Smooth muscle cell (in vitro differentiated cells): ENCODE results near the gene BMPER. TPM values are rescaled to one million over a fixed set of nuclear protein-coding genes. Genes with fewer than 3 reads are reported as not detected.

Experiments
- DNase-seq: peaks from one replicate; lab custom pipeline; 2025; ENCODE audit not compliant: unreplicated experiment; lab: John Stamatoyannopoulos, UW
- H2AFZ ChIP-seq: fragments of 200-600 bp; sonication (generic); 2 replicates; pipeline ENCODE4 v1.6.0; 2016; ENCODE audit warnings: antibody characterized with exemption, low read depth, mild to moderate bottlenecking
- H3F3A ChIP-seq: fragments of 200-600 bp; sonication (generic); 2 replicates; pipeline ENCODE4 v1.6.0; 2017; ENCODE audit warnings: antibody characterized with exemption, low read depth
- H3K27ac ChIP-seq: fragments of 200-600 bp; sonication (generic); 2 replicates; pipeline ENCODE4 v1.5.1; 2016; ENCODE audit warnings: low read depth, mild to moderate bottlenecking
- H3K27me3 ChIP-seq: fragments of 200-600 bp; sonication (generic); 2 replicates; pipeline ENCODE4 v1.6.1; 2016; ENCODE audit warnings: low read depth, mild to moderate bottlenecking
- H3K36me3 ChIP-seq: fragments of 200-600 bp; sonication (generic); 2 replicates; pipeline ENCODE4 v1.5.1; 2016; ENCODE audit warnings: low read depth
- H3K4me1 ChIP-seq: fragments of 200-600 bp; sonication (generic); 2 replicates; pipeline ENCODE4 v1.5.1; 2016; ENCODE audit warnings: low read depth
- H3K4me2 ChIP-seq: fragments of 200-600 bp; sonication (generic); 2 replicates; pipeline ENCODE4 v1.6.0; 2016; ENCODE audit warnings: mild to moderate bottlenecking
- H3K4me3 ChIP-seq: fragments of 200-600 bp; sonication (generic); 2 replicates; pipeline ENCODE4 v1.5.1; 2016; ENCODE audit warnings: mild to moderate bottlenecking
- H3K79me2 ChIP-seq: fragments of 200-600 bp; sonication (generic); 2 replicates; pipeline ENCODE4 v1.6.0; 2016; ENCODE audit warnings: low read depth, mild to moderate bottlenecking
- H3K9ac ChIP-seq: fragments of 200-600 bp; sonication (generic); 2 replicates; pipeline ENCODE4 v1.6.0; 2016; ENCODE audit warnings: low read depth
- H3K9me3 ChIP-seq: fragments of 200-600 bp; sonication (generic); replicated peaks from 2 replicates; pipeline ENCODE4 v1.5.1; 2016; ENCODE audit warnings: low read depth
- H4K20me1 ChIP-seq: fragments of 200-600 bp; sonication (generic); 2 replicates; pipeline ENCODE4 v1.6.0; 2016; ENCODE audit warnings: low read depth
- WGBS: methylation state at CpG from one replicate; pipeline ENCODE4 v1.1.7; 2016; ENCODE audit warnings: low lambda C conversion rate; 5-methylcytosine and 5-hydroxymethylcytosine counted together
- polyA plus RNA-seq: library from polyadenylated mRNA; unstranded; fragments of >200 nt; fragmentation: Nextera tagmentation; extraction: Ambion mirVana; gene quantifications from 2 replicates; pipeline ENCODE4 v1.2.1, GENCODE V29; 2016
- total RNA-seq: library from RNA; depleted of rRNA; stranded (reverse); fragments of >200 nt; gene quantifications from 2 replicates; pipeline ENCODE4 v1.2.3, GENCODE V29; 2014
- TF ChIP-seq, protein P1 (sequence below): fragments of 200-600 bp; sonication (generic); IDR thresholded peaks from 2 replicates; pipeline ENCODE4 v1.5.1; 2017; ENCODE audit warnings: borderline replicate concordance, mild to moderate bottlenecking, antibody characterized with exemption; ENCODE audit not compliant: insufficient read depth, poor library complexity, severe bottlenecking

The BMPER gene
- total and polyA plus RNA-seq, 2 experiments from 2014 or later = 3.0 to 21.9 TPM

DNA sequence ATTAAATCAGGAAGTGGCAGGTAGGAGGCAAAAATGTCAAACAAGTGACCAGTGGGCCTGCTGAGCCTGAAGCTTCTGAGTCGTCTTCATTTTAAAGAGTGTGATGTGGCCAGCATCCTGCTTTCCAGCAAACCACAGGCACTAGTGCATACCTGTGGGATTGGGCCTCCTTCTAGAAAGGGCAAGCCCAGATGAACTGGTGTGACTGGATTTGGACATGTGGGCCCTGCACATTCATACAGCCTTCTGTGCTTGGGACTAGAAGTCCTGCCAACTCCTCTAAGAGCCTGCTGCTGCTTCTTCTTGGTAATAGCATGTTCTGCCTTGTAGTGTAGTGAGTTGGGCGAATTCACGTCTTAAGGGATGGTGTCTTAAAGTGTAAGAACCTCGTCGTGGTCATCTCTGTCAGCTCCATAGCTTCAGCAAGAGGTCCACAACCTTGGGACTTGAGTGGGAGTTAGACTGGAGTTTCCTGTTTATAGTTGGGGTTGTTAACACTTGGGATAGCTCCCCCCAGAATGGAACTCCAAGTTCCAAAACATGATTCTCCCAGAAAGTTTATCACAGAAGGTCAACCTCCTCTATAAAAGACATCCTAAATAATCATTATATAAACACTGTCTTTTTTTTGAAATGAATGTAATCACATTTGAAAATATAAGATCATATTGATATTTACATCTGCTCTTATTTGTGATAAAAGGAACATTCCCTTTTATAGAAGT lies 11.2 kb downstream of the BMPER start:
- Histone ChIP-seq H3K4me3 (no peak overlapping the region), H3F3A (no peaks in the 10 kb centered on the region), H3K9ac (no peak overlapping the region), H2AFZ (no peak overlapping the region), H3K79me2 (no peaks in the 10 kb centered on the region), H3K27ac (no peak overlapping the region), H3K9me3 (no peaks in the 10 kb centered on the region), H3K4me1 (no peaks in the 10 kb centered on the region), H3K27me3 (no peaks in the 10 kb centered on the region), H3K4me2 (no peak overlapping the region), H3K36me3 (no peaks in the 10 kb centered on the region), H4K20me1 (no peaks in the 10 kb centered on the region)
- WGBS = 84% methylated on average over 5 of the region's 5 CpGs
- TF ChIP-seq, protein P1, sequence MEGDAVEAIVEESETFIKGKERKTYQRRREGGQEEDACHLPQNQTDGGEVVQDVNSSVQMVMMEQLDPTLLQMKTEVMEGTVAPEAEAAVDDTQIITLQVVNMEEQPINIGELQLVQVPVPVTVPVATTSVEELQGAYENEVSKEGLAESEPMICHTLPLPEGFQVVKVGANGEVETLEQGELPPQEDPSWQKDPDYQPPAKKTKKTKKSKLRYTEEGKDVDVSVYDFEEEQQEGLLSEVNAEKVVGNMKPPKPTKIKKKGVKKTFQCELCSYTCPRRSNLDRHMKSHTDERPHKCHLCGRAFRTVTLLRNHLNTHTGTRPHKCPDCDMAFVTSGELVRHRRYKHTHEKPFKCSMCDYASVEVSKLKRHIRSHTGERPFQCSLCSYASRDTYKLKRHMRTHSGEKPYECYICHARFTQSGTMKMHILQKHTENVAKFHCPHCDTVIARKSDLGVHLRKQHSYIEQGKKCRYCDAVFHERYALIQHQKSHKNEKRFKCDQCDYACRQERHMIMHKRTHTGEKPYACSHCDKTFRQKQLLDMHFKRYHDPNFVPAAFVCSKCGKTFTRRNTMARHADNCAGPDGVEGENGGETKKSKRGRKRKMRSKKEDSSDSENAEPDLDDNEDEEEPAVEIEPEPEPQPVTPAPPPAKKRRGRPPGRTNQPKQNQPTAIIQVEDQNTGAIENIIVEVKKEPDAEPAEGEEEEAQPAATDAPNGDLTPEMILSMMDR = no peak
- DNase-seq = no peak

DNA sequence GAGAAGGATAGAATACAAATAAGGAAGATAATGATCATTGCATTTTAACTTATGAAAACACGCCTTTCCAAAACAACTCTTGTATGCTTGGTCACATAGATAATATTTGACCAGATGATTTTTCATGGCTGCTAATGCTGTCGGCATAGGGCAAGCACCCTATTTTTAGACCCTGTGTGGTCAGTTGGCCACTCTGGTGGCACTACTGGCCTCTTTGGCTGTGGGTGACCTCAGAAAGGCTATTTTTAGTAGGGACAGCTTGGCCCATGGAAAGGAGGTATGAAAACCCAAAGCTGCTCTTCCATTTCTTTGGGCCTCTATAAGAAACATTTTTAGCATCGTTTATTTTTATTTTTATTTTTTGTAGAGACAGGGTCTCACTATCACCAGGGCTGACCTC lies 12.3 kb downstream of the BMPER start:
- Histone ChIP-seq H3K36me3 (no peaks in the 10 kb centered on the region), H3K4me2 (no peak overlapping the region), H3K27ac (no peak overlapping the region), H3F3A (no peaks in the 10 kb centered on the region), H4K20me1 (no peaks in the 10 kb centered on the region), H2AFZ (no peak overlapping the region), H3K9ac (no peak overlapping the region), H3K4me3 (no peak overlapping the region), H3K9me3 (no peaks in the 10 kb centered on the region), H3K4me1 (no peaks in the 10 kb centered on the region), H3K27me3 (no peaks in the 10 kb centered on the region), H3K79me2 (no peaks in the 10 kb centered on the region)
- DNase-seq = no peak
- TF ChIP-seq, protein P1 = no peak
- WGBS = 60% methylated on average over 3 of the region's 3 CpGs

DNA sequence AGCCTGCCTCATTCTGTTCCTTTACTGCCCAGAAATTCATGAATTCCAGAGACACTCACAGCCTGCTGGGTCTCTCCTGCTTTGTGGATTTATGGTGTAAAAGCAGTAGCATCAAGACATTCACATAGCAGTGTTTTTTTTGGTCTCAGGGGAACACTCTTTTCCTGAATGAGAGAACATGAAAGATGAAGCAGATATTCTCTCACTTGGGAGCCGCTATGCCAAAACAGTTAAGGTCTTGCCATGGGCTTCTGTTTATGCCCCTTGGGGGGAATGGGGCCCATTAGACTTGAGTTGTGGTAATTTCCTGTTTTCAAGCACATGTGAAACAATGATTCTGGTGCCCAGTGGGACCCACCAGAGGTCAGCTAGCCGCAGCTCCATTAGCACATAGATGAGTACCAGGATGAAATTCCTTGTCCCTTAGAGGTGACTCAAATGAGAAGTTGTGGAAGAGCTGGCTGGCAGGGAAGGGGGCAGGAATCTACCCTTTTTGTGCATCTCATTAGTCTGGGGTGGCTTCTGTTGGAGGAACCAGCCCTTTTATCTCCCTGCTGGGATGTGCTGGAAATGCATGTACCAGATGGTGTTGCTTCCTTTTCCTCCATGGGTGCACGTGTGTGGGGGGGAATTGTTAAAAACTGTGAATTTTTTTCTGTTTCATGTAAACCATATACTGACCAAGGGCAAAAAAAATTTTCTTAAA lies 13.3 kb downstream of the BMPER start:
- no peak overlapping the region for H3K4me2 ChIP-seq
- no peaks in the 10 kb centered on the region for H3K27me3 ChIP-seq
- no peak overlapping the region for H3K9ac ChIP-seq
- DNase-seq = no peak
- TF ChIP-seq, protein P1 = no peak
- H3K79me2 ChIP-seq = no peaks in the 10 kb centered on the region
- H2AFZ ChIP-seq = no peak overlapping the region
- H3K36me3 ChIP-seq = no peaks in the 10 kb centered on the region
- no peaks in the 10 kb centered on the region for H3K9me3 ChIP-seq
- no peaks in the 10 kb centered on the region for H3K4me1 ChIP-seq
- WGBS = 91% methylated on average over 3 of the region's 3 CpGs
- no peaks in the 10 kb centered on the region for H3F3A ChIP-seq
- H3K27ac ChIP-seq = no peak overlapping the region
- H3K4me3 ChIP-seq = no peak overlapping the region
- H4K20me1 ChIP-seq = no peaks in the 10 kb centered on the region
